ENCODE results near the gene CNGB1. TPM values are rescaled to one million over a fixed set of nuclear protein-coding genes. Genes with fewer than 3 reads are reported as not detected.
A peak's percentile ranks its signal among the peaks of the same experiment; 100 is the strongest.
"Not testable (repeated sequence)": the region's sequence is repeated elsewhere in the genome, so short reads cannot be mapped to it uniquely, and the experiment has no call there.

The CNGB1 gene
- total RNA-seq, 1 donor from 2014 or later = not detected

GRCh38 chr16:58013201-58013956, 42.5 kb upstream of the CNGB1 start:
- H3K27ac Mint-ChIP-seq (ENCODE audit: unreplicated experiment) = peak overlapping the region; percentile 80
- TF ChIP-seq CTCF (IDR thresholded peaks at IDR 0.05; ENCODE audit: unreplicated experiment) = no peak

GRCh38 chr16:58012481-58012880, 41.6 kb upstream of the CNGB1 start:
- Mint-ChIP-seq H3K4me3 (ENCODE audit: unreplicated experiment) (no peak overlapping the region), H3K36me3 (ENCODE audit: low read depth, unreplicated experiment) (peaks cover 14% of the 10 kb centered on the region), H3K9me3 (ENCODE audit: unreplicated experiment) (no peaks in the 10 kb centered on the region), H3K4me1 (ENCODE audit: unreplicated experiment) (peaks cover 29% of the 10 kb centered on the region), H3K27ac (ENCODE audit: unreplicated experiment) (peak overlapping the region; percentile 80), H3K27me3 (ENCODE audit: unreplicated experiment) (peaks cover 2% of the 10 kb centered on the region)
- no peak for TF ChIP-seq CTCF (IDR thresholded peaks at IDR 0.05; ENCODE audit: unreplicated experiment)
- peak; percentile 48 for DNase-seq (ENCODE audit: low spot score)

More at GRCh38 chr16:58013201-58013956, 42.5 kb upstream of the CNGB1 start:
- Mint-ChIP-seq H3K36me3 (ENCODE audit: low read depth, unreplicated experiment) (peaks cover 14% of the 10 kb centered on the region), H3K4me3 (ENCODE audit: unreplicated experiment) (no peak overlapping the region), H3K9me3 (ENCODE audit: unreplicated experiment) (no peaks in the 10 kb centered on the region), H3K4me1 (ENCODE audit: unreplicated experiment) (peaks cover 29% of the 10 kb centered on the region), H3K27me3 (ENCODE audit: unreplicated experiment) (peaks cover 2% of the 10 kb centered on the region)
- DNase-seq (ENCODE audit: low spot score) = no peak

- peaks cover 20% of the 10 kb centered on the region for H3K36me3 Mint-ChIP-seq (ENCODE audit: low read depth, unreplicated experiment)
- peak overlapping the region; percentile 50 for H3K4me3 Mint-ChIP-seq (ENCODE audit: unreplicated experiment)
- DNase-seq (ENCODE audit: low spot score) = no peak
- peak overlapping the region; percentile 71 for H3K27ac Mint-ChIP-seq (ENCODE audit: unreplicated experiment)
- H3K27me3 Mint-ChIP-seq (ENCODE audit: unreplicated experiment) = peaks cover 2% of the 10 kb centered on the region
- peaks cover 29% of the 10 kb centered on the region for H3K4me1 Mint-ChIP-seq (ENCODE audit: unreplicated experiment)
- peak; percentile 9 for TF ChIP-seq CTCF (IDR thresholded peaks at IDR 0.05; ENCODE audit: unreplicated experiment)
- H3K9me3 Mint-ChIP-seq (ENCODE audit: unreplicated experiment) = no peaks in the 10 kb centered on the region
Observed at GRCh38 chr16:58011652-58012051, 40.7 kb upstream of the CNGB1 start.

- peaks cover 2% of the 10 kb centered on the region for H3K27me3 Mint-ChIP-seq (ENCODE audit: unreplicated experiment)
- no peak for TF ChIP-seq CTCF (IDR thresholded peaks at IDR 0.05; ENCODE audit: unreplicated experiment)
- peaks cover 29% of the 10 kb centered on the region for H3K4me1 Mint-ChIP-seq (ENCODE audit: unreplicated experiment)
- peaks cover 24% of the 10 kb centered on the region for H3K36me3 Mint-ChIP-seq (ENCODE audit: low read depth, unreplicated experiment)
- no peak overlapping the region for H3K4me3 Mint-ChIP-seq (ENCODE audit: unreplicated experiment)
- no peak overlapping the region for H3K27ac Mint-ChIP-seq (ENCODE audit: unreplicated experiment)
- no peaks in the 10 kb centered on the region for H3K9me3 Mint-ChIP-seq (ENCODE audit: unreplicated experiment)
- no peak for DNase-seq (ENCODE audit: low spot score)
Observed at GRCh38 chr16:58010886-58011285, 40.0 kb upstream of the CNGB1 start.

- peaks cover 32% of the 10 kb centered on the region for H3K36me3 Mint-ChIP-seq (ENCODE audit: low read depth, unreplicated experiment)
- H3K27me3 Mint-ChIP-seq (ENCODE audit: unreplicated experiment) = peaks cover 2% of the 10 kb centered on the region
- no peak overlapping the region for H3K4me3 Mint-ChIP-seq (ENCODE audit: unreplicated experiment)
- DNase-seq (ENCODE audit: low spot score) = no peak
- H3K4me1 Mint-ChIP-seq (ENCODE audit: unreplicated experiment) = peaks cover 29% of the 10 kb centered on the region
- no peak overlapping the region for H3K27ac Mint-ChIP-seq (ENCODE audit: unreplicated experiment)
- no peak for TF ChIP-seq CTCF (IDR thresholded peaks at IDR 0.05; ENCODE audit: unreplicated experiment)
- H3K9me3 Mint-ChIP-seq (ENCODE audit: unreplicated experiment) = no peaks in the 10 kb centered on the region
Observed at GRCh38 chr16:58009856-58010416, 39.0 kb upstream of the CNGB1 start.

GRCh38 chr16:58004736-58005135, 33.8 kb upstream of the CNGB1 start:
- not testable (repeated sequence) for H3K4me1 Mint-ChIP-seq (ENCODE audit: unreplicated experiment); H3K27me3 Mint-ChIP-seq (ENCODE audit: unreplicated experiment); H3K27ac Mint-ChIP-seq (ENCODE audit: unreplicated experiment); DNase-seq (ENCODE audit: low spot score); H3K9me3 Mint-ChIP-seq (ENCODE audit: unreplicated experiment)
- Mint-ChIP-seq H3K36me3 (ENCODE audit: low read depth, unreplicated experiment) (peaks cover 23% of the 10 kb centered on the region), H3K4me3 (ENCODE audit: unreplicated experiment) (peak overlapping the region; percentile 74)
